Loucy (cell line): ENCODE results near the gene ZBTB20.

Experiments used
- H2AFZ ChIP-seq: fragments of 200-600 bp; sonication (generic); 2 replicates; pipeline ENCODE4 v1.6.0; 2016; ENCODE audit warnings: antibody characterized with exemption, mild to moderate bottlenecking, low read length, moderate library complexity
- H3F3A ChIP-seq: fragments of 200-600 bp; 2 replicates; pipeline ENCODE4 v1.6.0; 2016; ENCODE audit warnings: antibody characterized with exemption, low read depth, mild to moderate bottlenecking
- H3K27me3 ChIP-seq: fragments of 200-600 bp; sonication (generic); 2 replicates; pipeline ENCODE4 v1.6.1; 2014; ENCODE audit warnings: low read length, mild to moderate bottlenecking; ENCODE audit not compliant: insufficient read depth, poor library complexity, severe bottlenecking
- H3K36me3 ChIP-seq: fragments of 200-600 bp; sonication (generic); 2 replicates; pipeline ENCODE4 v1.6.1; 2016; ENCODE audit warnings: low read length; ENCODE audit not compliant: insufficient read depth
- H3K4me1 ChIP-seq: fragments of 200-600 bp; sonication (generic); 2 replicates; pipeline ENCODE4 v1.5.1; 2014; ENCODE audit warnings: low read length, mild to moderate bottlenecking; ENCODE audit not compliant: insufficient read depth, poor library complexity, severe bottlenecking
- H3K4me2 ChIP-seq: fragments of 200-600 bp; sonication (generic); 2 replicates; pipeline ENCODE4 v1.6.0; 2014; ENCODE audit warnings: antibody characterized with exemption, low read length, low read depth, mild to moderate bottlenecking; ENCODE audit not compliant: poor library complexity, severe bottlenecking
- H3K4me3 ChIP-seq: fragments of 200-600 bp; sonication (generic); 2 replicates; pipeline ENCODE4 v1.5.1; 2014; ENCODE audit warnings: low read length, mild to moderate bottlenecking, mixed read lengths; ENCODE audit not compliant: poor library complexity, severe bottlenecking
- H3K79me2 ChIP-seq: fragments of 200-600 bp; sonication (generic); 2 replicates; pipeline ENCODE4 v1.6.1; 2014; ENCODE audit warnings: low read length; ENCODE audit not compliant: insufficient read depth
- H3K9ac ChIP-seq: fragments of 200-600 bp; sonication (generic); 2 replicates; pipeline ENCODE4 v1.6.0; 2014; ENCODE audit warnings: mild to moderate bottlenecking, low read depth, low read length, moderate library complexity; ENCODE audit not compliant: poor library complexity, severe bottlenecking
- H3K9me2 ChIP-seq: fragments of 200-600 bp; sonication (generic); replicated peaks from 2 replicates; pipeline ENCODE4 v1.6.1; 2016; ENCODE audit warnings: low read depth, low read length, mixed read lengths
- H3K9me3 ChIP-seq: fragments of 200-600 bp; sonication (generic); 2 replicates; pipeline ENCODE4 v1.6.1; 2014; ENCODE audit warnings: mild to moderate bottlenecking, antibody characterized with exemption, low read length, low read depth; ENCODE audit not compliant: insufficient read depth
- H4K20me1 ChIP-seq: fragments of 200-600 bp; sonication (generic); 2 replicates; pipeline ENCODE4 v1.6.0; 2014; ENCODE audit warnings: antibody characterized with exemption, low read length, mild to moderate bottlenecking; ENCODE audit not compliant: insufficient read depth, poor library complexity, severe bottlenecking
- CTCF ChIP-seq: fragments of 200-600 bp; sonication (generic); conservative IDR thresholded peaks from 2 replicates; pipeline ENCODE4 v1.5.1; 2014; ENCODE audit warnings: mild to moderate bottlenecking, antibody characterized with exemption, low read length
- EZH2phosphoT487 ChIP-seq: fragments of 200-600 bp; IDR thresholded peaks from 2 replicates; pipeline ENCODE4 v1.6.1; 2018; ENCODE audit warnings: antibody characterized with exemption, mild to moderate bottlenecking, moderate library complexity, borderline replicate concordance

ZBTB20 gene

DNA sequence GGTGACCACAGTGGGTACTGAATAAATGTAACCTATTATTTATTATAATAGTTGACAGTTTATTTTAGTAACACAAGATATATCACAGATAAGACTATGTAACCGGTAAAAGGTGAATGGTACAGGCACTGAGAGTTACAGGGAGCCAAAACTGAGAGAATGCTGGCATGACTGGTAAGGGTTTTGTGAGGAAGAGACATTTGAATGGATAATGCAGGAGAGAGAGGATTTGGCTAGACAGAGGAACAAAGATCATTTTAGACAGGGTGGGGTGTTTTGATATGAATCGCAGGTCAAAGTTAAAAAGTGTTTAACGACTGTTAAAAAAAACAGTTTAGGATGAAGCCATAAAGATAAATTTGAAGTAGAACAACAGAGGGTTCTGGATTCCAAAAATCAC, 421.1 kb downstream of the ZBTB20 start:
- no peak overlapping the region for H2AFZ ChIP-seq
- no peaks in the 10 kb centered on the region for H3F3A ChIP-seq
- no peaks in the 10 kb centered on the region for H3K27me3 ChIP-seq
- peaks cover 9% of the 10 kb centered on the region for H3K4me1 ChIP-seq
- H3K9ac ChIP-seq = no peak overlapping the region
- no peaks in the 10 kb centered on the region for H3K79me2 ChIP-seq
- H3K9me3 ChIP-seq = no peaks in the 10 kb centered on the region
- H3K4me2 ChIP-seq = no peak overlapping the region
- TF ChIP-seq CTCF (no peak), EZH2phosphoT487 (no peak)
- H4K20me1 ChIP-seq = no peaks in the 10 kb centered on the region
- H3K9me2 ChIP-seq = no peaks in the 10 kb centered on the region
- no peak overlapping the region for H3K4me3 ChIP-seq
- H3K36me3 ChIP-seq = no peaks in the 10 kb centered on the region

DNA sequence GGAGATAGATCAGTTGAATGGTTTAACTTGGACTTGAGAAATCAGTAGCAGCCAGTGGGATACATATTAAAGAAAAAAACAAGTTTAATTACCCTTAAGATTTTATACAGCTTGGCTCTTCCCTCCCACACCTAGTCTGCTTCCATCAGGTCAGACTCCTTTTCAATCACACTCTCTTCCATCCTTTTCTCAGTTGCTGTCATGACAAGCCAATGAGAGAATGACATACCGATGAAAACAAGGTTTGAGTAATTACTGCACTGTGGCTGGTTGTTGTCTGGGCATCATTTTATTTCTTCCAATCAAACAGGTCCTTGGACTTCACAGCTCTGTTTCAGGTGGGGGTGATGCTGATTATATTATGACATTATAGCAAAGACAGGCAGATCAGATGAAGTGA, 424.6 kb downstream of the ZBTB20 start:
- Histone ChIP-seq H3K27me3 (no peaks in the 10 kb centered on the region), H3K79me2 (no peaks in the 10 kb centered on the region), H4K20me1 (no peaks in the 10 kb centered on the region), H2AFZ (no peak overlapping the region), H3K9me2 (no peaks in the 10 kb centered on the region), H3K9ac (no peak overlapping the region), H3K4me1 (peaks cover 4% of the 10 kb centered on the region), H3K36me3 (no peaks in the 10 kb centered on the region), H3K4me3 (no peak overlapping the region), H3K9me3 (no peaks in the 10 kb centered on the region), H3F3A (no peaks in the 10 kb centered on the region), H3K4me2 (no peak overlapping the region)
- TF ChIP-seq CTCF (no peak), EZH2phosphoT487 (no peak)

- Histone ChIP-seq H2AFZ (no peak overlapping the region), H3K4me2 (no peak overlapping the region), H3K79me2 (no peaks in the 10 kb centered on the region), H3K36me3 (no peaks in the 10 kb centered on the region), H3K9ac (no peak overlapping the region), H3K27me3 (no peaks in the 10 kb centered on the region), H3F3A (no peaks in the 10 kb centered on the region), H3K9me2 (no peaks in the 10 kb centered on the region), H4K20me1 (no peaks in the 10 kb centered on the region), H3K4me3 (no peak overlapping the region), H3K4me1 (peaks cover 10% of the 10 kb centered on the region), H3K9me3 (no peaks in the 10 kb centered on the region)
- TF ChIP-seq EZH2phosphoT487 (no peak), CTCF (no peak)
These were observed 425.2 kb downstream of the ZBTB20 start for GRCh38 chr3:114721864-114722263.
